Skeletal muscle tissue (tissue), 4 donors: ENCODE data around the gene SLC5A9. TPM values are rescaled to one million over a fixed set of nuclear protein-coding genes. Genes with fewer than 3 reads are reported as not detected.

Experiments used
- H3K27ac ChIP-seq: one replicate; pipeline ENCODE4 v1.7.0; 2013; ENCODE audit warnings: mild to moderate bottlenecking, low read depth, low read length, inconsistent platforms
- H3K27me3 ChIP-seq, 3 donors: one replicate each; pipeline ENCODE4 v1.7.0; 2013; ENCODE audit warnings: low read length in 3 of 3; ENCODE audit not compliant: control insufficient read depth in 3 of 3, insufficient read depth in 3 of 3
- H3K36me3 ChIP-seq, 3 donors: one replicate each; pipeline ENCODE4 v1.7.0; 2013; ENCODE audit warnings: low read length in 3 of 3; ENCODE audit not compliant: control insufficient read depth in 3 of 3, insufficient read depth in 3 of 3
- H3K4me1 ChIP-seq, 3 donors: one replicate each; pipeline ENCODE4 v1.7.0; 2013; ENCODE audit warnings: low read length in 3 of 3, mild to moderate bottlenecking in 3 of 3; ENCODE audit not compliant: control insufficient read depth in 3 of 3, insufficient read depth in 3 of 3
- H3K4me3 ChIP-seq, 3 donors: one replicate each; pipeline ENCODE4 v1.7.0; 2013; ENCODE audit warnings: low read length in 3 of 3
- H3K9ac ChIP-seq, 3 donors: one replicate each; pipeline ENCODE4 v1.7.0; 2013; ENCODE audit warnings: low read length in 3 of 3, mild to moderate bottlenecking in 3 of 3, moderate library complexity in 2 of 3, low read depth in 1 of 3
- H3K9me3 ChIP-seq, 3 donors: one replicate each; pipeline ENCODE4 v1.7.0; 2013; ENCODE audit warnings: low read length in 3 of 3; ENCODE audit not compliant: control insufficient read depth in 3 of 3
- total RNA-seq: library from RNA; depleted of rRNA; stranded (reverse); fragments of >200 nt; gene quantifications from one replicate; pipeline ENCODE4 v1.2.3, GENCODE V29; 2014
- donor health status: Osteomylitis.

The SLC5A9 gene
- total RNA-seq, 1 donor from 2014 or later, result not detected

DNA sequence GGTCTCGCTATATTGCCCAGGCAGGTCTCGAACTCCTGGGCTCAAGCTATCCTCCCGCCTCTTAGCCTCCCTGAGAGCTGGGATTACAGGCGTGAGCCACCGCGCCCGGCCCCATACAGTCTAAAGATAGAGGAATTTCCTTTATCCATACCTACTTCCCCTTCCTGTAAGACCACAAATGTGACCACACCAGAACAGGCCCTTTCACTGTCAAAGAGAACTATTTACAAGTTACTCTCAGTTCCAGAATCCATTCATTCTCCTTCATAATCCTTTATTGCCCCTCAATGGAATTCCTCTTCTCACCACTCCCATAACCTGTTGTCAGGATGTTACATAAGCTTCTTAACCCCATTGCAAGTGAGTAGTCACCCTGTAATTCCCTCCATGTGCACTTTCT is 26.3 kb upstream of the SLC5A9 start:
- Histone ChIP-seq H3K27ac (no peak overlapping the region), H3K4me1 (no peaks in the 10 kb centered on the region), H3K9me3 (no peaks in the 10 kb centered on the region), H3K27me3 (no peaks in the 10 kb centered on the region), H3K36me3 (no peaks in the 10 kb centered on the region), H3K4me3 (no peak overlapping the region), H3K9ac (no peak overlapping the region)

- no peak overlapping the region for H3K4me3 ChIP-seq
- H3K4me1 ChIP-seq, result no peaks in the 10 kb centered on the region
- H3K36me3 ChIP-seq, result no peaks in the 10 kb centered on the region
- H3K9ac ChIP-seq, result no peak overlapping the region
- H3K27me3 ChIP-seq, result no peaks in the 10 kb centered on the region
- no peak overlapping the region for H3K27ac ChIP-seq
- no peaks in the 10 kb centered on the region for H3K9me3 ChIP-seq
These were observed 23.5 kb upstream of the SLC5A9 start for GRCh38 chr1:48198970-48199369.

DNA sequence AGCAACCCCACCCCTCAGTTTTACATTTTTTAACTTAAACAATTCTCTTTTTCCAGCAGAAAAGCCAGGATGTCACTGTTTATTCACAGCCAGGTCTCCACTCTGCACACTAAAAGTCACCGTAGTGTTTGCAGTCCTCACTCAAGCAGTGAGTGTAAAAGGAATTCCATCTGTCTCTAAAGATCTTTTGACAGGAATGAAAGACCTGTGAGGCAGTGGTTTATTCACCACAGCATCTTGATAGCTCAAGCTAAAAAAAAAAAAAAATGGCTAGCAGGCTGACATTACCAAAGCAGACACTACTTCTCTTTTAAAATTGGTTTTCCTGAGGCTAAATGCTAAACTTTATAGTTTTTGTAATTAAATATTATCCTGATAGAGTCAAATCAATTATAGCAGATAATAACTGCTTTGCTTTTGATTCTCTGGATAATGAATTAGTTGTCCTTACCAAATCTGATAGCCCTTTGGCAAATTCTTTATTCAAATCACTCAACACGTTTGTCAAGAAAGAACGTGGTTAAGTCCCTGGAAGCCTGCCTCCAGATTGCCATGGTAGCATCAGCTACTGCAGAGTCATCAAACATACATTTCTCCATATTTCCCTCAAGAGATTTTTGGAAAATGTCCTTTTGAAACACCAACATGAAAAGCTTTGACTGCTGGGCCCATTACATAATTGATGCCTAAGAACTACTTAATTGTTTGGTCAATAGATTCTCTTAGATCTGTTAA is 22.2 kb upstream of the SLC5A9 start:
- Histone ChIP-seq H3K9ac (no peak overlapping the region), H3K27ac (no peak overlapping the region), H3K36me3 (no peaks in the 10 kb centered on the region), H3K4me1 (no peaks in the 10 kb centered on the region), H3K4me3 (no peak overlapping the region), H3K9me3 (no peaks in the 10 kb centered on the region), H3K27me3 (no peaks in the 10 kb centered on the region)

DNA sequence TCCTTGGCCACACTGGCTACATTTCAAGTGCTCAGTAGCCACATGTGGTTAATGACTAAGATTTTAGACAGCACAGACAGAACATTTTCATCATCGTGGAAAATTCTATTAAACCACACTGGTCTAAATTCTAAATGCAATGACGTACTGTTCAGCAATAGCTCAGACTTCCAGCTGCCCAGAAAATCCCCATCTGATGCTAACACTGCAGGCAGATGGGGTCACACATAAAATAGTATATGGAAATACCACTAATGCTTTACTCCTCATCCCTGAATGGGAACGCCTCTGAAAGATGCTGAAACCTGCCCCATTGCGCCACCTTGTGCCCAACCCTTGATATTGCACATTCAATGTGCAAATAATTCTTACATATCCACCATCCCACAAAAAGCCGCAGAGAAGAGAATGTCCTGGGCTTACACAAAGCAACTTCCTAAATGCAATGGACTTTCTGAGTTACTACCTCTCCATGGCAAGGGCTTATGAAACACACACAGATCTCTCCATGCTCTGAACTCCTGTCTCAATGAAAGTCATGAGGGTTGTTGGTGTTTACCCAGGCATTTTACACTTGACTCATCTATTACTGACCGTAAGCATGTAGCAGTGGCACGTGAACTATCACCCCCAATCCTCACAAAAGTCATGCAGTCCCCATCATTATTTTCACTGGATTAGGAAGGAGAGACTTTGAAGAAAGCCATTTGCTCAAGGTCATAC is 20.3 kb upstream of the SLC5A9 start:
- H3K4me1 ChIP-seq, result no peaks in the 10 kb centered on the region
- no peak overlapping the region for H3K27ac ChIP-seq
- H3K36me3 ChIP-seq, result no peaks in the 10 kb centered on the region
- H3K9me3 ChIP-seq, result no peaks in the 10 kb centered on the region
- no peaks in the 10 kb centered on the region for H3K27me3 ChIP-seq
- H3K4me3 ChIP-seq, result no peak overlapping the region
- H3K9ac ChIP-seq, result no peak overlapping the region

GRCh38 chr1:48203287-48203900 is 19.1 kb upstream of the SLC5A9 start:
- Histone ChIP-seq H3K4me1 (no peaks in the 10 kb centered on the region), H3K9ac (no peak overlapping the region), H3K27me3 (no peaks in the 10 kb centered on the region), H3K9me3 (no peaks in the 10 kb centered on the region), H3K27ac (no peak overlapping the region), H3K36me3 (no peaks in the 10 kb centered on the region), H3K4me3 (no peak overlapping the region)

DNA sequence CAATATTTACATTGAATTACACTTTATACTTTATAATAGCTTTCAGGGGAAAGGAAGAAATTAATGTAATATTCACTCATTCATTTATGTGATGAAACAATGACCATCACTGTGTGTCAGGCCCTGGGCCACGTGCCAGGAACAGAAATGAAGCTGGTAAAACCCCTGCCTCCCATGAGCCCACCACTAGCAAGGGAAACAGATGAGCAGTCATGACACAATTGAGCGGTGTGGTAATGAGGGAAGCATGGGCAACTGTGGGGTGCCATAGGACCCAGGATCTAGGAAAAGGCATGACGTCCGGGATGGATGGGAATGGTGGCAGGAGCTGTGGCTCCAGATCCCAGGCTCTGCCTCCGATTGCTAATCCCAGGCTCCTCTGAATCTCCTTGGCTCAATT is 17.0 kb upstream of the SLC5A9 start:
- H3K4me3 ChIP-seq, result no peak overlapping the region

DNA sequence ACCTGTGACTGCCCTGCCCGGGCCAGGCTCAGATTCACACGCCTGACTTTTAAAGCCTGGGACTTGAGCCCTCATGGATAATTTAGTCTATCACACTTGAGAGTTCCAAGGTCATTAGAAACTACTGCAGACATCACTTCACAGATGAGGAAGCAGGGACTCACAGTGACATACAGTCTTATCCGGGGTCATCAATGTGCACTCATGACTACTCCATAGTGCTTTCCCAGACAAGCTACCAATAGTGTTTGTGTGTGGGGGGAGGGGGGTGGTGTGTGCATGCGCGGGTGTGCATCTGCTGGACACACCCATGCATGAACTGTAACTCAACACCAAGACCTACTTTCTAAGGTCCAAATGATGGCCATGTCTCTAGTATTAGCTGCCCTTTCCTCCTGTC is 16.1 kb upstream of the SLC5A9 start:
- no peaks in the 10 kb centered on the region for H3K9me3 ChIP-seq
- no peaks in the 10 kb centered on the region for H3K4me1 ChIP-seq
- H3K9ac ChIP-seq, result no peak overlapping the region
- no peaks in the 10 kb centered on the region for H3K27me3 ChIP-seq
- H3K36me3 ChIP-seq, result no peaks in the 10 kb centered on the region
- H3K27ac ChIP-seq, result no peak overlapping the region
- no peak overlapping the region for H3K4me3 ChIP-seq

More for the DNA sequence above, 17.0 kb upstream of the SLC5A9 start:
- Histone ChIP-seq H3K27me3 (no peaks in the 10 kb centered on the region), H3K27ac (no peak overlapping the region), H3K9me3 (no peaks in the 10 kb centered on the region), H3K36me3 (no peaks in the 10 kb centered on the region), H3K4me1 (no peaks in the 10 kb centered on the region), H3K9ac (no peak overlapping the region)

DNA sequence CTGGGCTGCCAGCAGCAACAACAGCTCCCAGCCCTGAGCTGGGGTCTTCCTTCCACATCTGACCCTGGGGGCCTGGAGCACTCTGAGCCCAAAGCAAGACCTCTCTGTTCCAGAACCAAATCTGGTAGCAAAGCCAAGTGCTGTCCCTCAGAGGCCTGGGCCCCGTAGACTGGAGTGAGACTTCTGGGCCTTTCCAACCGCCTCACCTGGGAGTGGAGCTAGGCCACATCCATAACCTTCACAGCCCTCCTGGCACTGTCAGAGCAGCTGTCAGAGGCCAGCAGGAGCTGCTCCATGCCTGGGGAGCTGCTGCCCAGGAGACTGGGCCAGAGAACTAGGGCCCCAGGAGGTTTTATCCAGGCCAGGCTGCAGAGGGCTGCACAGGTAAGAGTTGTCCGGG is 15.4 kb upstream of the SLC5A9 start:
- no peaks in the 10 kb centered on the region for H3K27me3 ChIP-seq
- no peak overlapping the region for H3K9ac ChIP-seq
- no peaks in the 10 kb centered on the region for H3K4me1 ChIP-seq
- no peaks in the 10 kb centered on the region for H3K36me3 ChIP-seq
- H3K27ac ChIP-seq, result no peak overlapping the region
- H3K9me3 ChIP-seq, result no peaks in the 10 kb centered on the region
- H3K4me3 ChIP-seq, result no peak overlapping the region

DNA sequence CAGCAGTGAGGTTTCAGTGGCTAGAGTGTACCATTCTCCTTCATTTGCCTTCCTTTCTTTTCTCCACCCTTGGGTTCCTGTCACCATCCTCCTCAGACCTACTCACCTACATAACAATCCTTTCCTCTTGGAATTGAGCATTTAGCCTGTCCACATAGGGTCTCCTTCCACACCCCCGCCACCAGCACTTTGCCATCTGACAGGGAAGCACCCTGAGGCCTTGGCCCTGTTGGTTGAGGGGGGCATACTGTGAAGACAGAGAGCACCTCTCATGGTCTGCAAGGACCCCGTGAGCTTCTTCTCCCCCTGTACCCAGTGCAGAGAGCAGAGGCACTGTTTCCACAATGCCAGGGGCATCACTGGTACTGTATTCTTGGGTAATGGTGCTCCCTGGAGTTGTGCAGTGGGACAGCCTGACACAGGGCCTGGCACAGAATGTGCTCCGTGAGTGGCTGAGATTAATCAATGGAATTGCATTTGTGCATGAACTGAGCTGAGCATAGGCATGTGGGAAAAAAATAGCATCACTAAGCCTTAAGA is 14.9 kb upstream of the SLC5A9 start:
- Histone ChIP-seq H3K4me1 (no peaks in the 10 kb centered on the region), H3K9ac (no peak overlapping the region), H3K36me3 (no peaks in the 10 kb centered on the region), H3K9me3 (no peaks in the 10 kb centered on the region), H3K27ac (no peak overlapping the region), H3K27me3 (no peaks in the 10 kb centered on the region), H3K4me3 (no peak overlapping the region)

DNA sequence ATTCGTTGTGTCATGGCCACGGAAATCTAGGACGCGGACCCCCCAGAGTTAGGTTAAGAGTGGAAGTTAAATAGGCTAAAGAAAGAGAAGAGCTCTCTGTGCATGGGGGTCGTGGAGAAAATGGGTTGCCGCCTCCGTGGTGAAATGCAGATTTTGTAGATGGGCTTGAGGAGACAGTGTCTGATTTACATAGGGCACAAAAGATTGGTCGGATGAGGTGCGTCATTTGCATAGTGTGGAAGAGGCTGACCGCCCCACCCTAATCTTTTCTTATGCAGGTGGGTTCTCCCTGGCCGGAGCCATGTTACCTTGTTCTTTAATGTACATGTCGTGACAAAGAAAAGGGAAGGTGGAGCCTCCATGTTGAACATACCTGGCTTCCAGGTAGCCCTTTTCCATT is 14.3 kb upstream of the SLC5A9 start:
- Histone ChIP-seq H3K4me1 (no peaks in the 10 kb centered on the region), H3K4me3 (no peak overlapping the region), H3K36me3 (no peaks in the 10 kb centered on the region), H3K27me3 (no peaks in the 10 kb centered on the region), H3K9me3 (no peaks in the 10 kb centered on the region), H3K9ac (no peak overlapping the region), H3K27ac (no peak overlapping the region)
